Mammary epithelial cell (primary cell): ENCODE data around the gene SLC22A14.
A peak's percentile ranks its signal among the peaks of the same experiment; 100 is the strongest.

Experiments
- CTCF ChIP-seq, 2 donors: IDR thresholded peaks in 1 of 2; conservative IDR thresholded peaks in 1 of 2; 2 replicates each; pipeline ENCODE4 v1.5.1; 2011 to 2012; ENCODE audit warnings: inconsistent platforms in 2 of 2, low read length in 2 of 2, mild to moderate bottlenecking in 2 of 2, control low read depth in 1 of 2, low read depth in 1 of 2; ENCODE audit not compliant: insufficient read depth in 1 of 2; ENCODE audit errors: extremely low read depth in 1 of 2
- EZH2 ChIP-seq: IDR thresholded peaks from 2 replicates; pipeline ENCODE4 v1.6.1; 2012; ENCODE audit warnings: low read length, inconsistent platforms, borderline replicate concordance

- TF ChIP-seq EZH2 (no peak), CTCF (conservative IDR thresholded peaks at IDR 0.05 in 1 of 2, IDR thresholded peaks at IDR 0.05 in 1 of 2; ENCODE audit: extremely low read depth in 1 of 2, insufficient read depth in 1 of 2, low read depth in 1 of 2, low read length in 2 of 2) (peak; percentile 36 to 52)
These were observed 16.0 kb downstream of the SLC22A14 start for GRCh38 chr3:38297947-38298711.
